ENCODE data around the gene CDK8.

Gene CDK8

GRCh38 chr13:26253787-26254582 lies at the start of gene CDK8:
Gene CDK8, plus strand, starts transcription at chr13:26254129. Its CDS starts 513 bp downstream, at chr13:26254642.
- Mint-ChIP-seq H3K4me1 (ENCODE audit: low read depth) (peaks cover 38% of the 10 kb centered on the region), H3K27me3 (no peaks in the 10 kb centered on the region), H3K36me3 (no peaks in the 10 kb centered on the region), H3K27ac (peak within 1 kb of the TSS; percentile 94), H3K9me3 (ENCODE audit: low read depth) (no peaks in the 10 kb centered on the region), H3K4me3 (peak within 1 kb of the TSS; percentile 95)

DNA sequence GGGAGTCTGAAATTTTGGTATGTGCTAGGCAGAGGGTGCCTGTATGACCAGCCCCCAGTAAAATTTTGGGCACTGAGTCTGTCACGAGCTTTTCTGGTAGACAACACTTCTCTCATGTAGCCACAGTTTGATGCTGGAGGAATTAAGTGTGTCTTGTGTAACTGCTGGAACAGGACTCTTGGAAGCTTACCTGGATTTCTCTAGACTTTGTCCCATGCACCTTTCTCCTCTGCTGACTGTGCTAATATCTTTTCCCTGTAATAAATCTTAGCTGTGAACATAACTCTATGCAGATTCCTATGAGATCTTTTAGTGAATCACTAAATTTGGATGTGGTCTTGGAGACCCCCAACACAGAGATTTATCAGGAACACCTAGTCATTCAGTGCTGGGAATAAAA lies 45.6 kb upstream of the CDK8 start:
- Mint-ChIP-seq H3K27ac (no peak overlapping the region), H3K36me3 (peaks cover 16% of the 10 kb centered on the region), H3K4me1 (ENCODE audit: low read depth) (peaks cover 5% of the 10 kb centered on the region), H3K27me3 (no peaks in the 10 kb centered on the region), H3K9me3 (ENCODE audit: low read depth) (no peaks in the 10 kb centered on the region), H3K4me3 (no peak overlapping the region)

DNA sequence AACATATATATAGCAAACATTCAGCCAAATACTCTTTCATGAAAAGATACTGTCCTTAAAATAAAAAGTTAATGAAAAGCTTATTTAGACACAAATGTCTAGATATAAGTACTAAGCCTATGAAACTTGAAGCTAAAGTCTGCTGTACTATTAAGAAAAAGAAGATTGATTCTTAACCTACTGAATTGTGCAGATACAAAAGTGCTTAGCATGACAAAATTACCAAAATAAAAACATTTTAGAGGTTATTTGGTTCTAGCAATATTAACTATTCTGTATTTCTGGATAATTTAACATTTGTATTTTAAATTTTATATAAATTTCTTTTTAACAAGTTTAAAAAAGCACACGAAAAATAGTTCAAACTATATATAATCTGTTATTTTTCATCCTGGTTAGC lies 40.6 kb upstream of the CDK8 start:
- Mint-ChIP-seq H3K36me3 (peaks cover 27% of the 10 kb centered on the region), H3K4me3 (no peak overlapping the region), H3K4me1 (ENCODE audit: low read depth) (peaks cover 17% of the 10 kb centered on the region), H3K9me3 (ENCODE audit: low read depth) (no peaks in the 10 kb centered on the region), H3K27ac (no peak overlapping the region), H3K27me3 (no peaks in the 10 kb centered on the region)

- H3K27ac Mint-ChIP-seq: no peak overlapping the region
- no peak overlapping the region for H3K4me3 Mint-ChIP-seq
- H3K4me1 Mint-ChIP-seq (ENCODE audit: low read depth): peaks cover 19% of the 10 kb centered on the region
- H3K9me3 Mint-ChIP-seq (ENCODE audit: low read depth): no peaks in the 10 kb centered on the region
- no peaks in the 10 kb centered on the region for H3K27me3 Mint-ChIP-seq
- peaks cover 24% of the 10 kb centered on the region for H3K36me3 Mint-ChIP-seq
Observed at GRCh38 chr13:26213982-26214381, 39.9 kb upstream of the CDK8 start.

- peaks cover 35% of the 10 kb centered on the region for H3K4me1 Mint-ChIP-seq (ENCODE audit: low read depth)
- no peak overlapping the region for H3K4me3 Mint-ChIP-seq
- H3K27ac Mint-ChIP-seq: no peak overlapping the region
- H3K9me3 Mint-ChIP-seq (ENCODE audit: low read depth): no peaks in the 10 kb centered on the region
- peaks cover 31% of the 10 kb centered on the region for H3K36me3 Mint-ChIP-seq
- H3K27me3 Mint-ChIP-seq: no peaks in the 10 kb centered on the region
Observed at GRCh38 chr13:26216042-26216441, 37.9 kb upstream of the CDK8 start.

DNA sequence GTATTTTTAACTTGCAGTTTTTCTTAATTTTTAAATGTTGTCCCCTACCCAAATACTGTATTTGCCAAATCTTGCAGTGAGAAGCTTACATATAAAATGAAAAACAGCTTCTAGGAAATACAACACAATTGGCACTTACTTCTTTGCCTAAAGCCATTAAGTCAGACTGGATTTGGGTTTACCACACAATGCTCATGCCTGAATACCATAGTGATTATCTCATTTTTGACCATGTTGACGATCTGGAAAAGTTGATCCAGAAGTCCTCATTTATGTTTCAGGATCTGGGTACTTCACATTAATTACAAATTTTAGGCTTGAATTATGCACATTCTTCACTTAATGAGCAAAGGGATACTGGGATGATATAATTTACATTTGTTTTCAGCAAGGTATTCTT lies 34.2 kb upstream of the CDK8 start:
- peaks cover 15% of the 10 kb centered on the region for H3K36me3 Mint-ChIP-seq
- peaks cover 41% of the 10 kb centered on the region for H3K4me1 Mint-ChIP-seq (ENCODE audit: low read depth)
- H3K27me3 Mint-ChIP-seq: no peaks in the 10 kb centered on the region
- H3K9me3 Mint-ChIP-seq (ENCODE audit: low read depth): no peaks in the 10 kb centered on the region
- peak overlapping the region; percentile 46 for H3K27ac Mint-ChIP-seq
- H3K4me3 Mint-ChIP-seq: peak overlapping the region; percentile 100

GRCh38 chr13:26220575-26220974 lies 33.4 kb upstream of the CDK8 start:
- no peak overlapping the region for H3K27ac Mint-ChIP-seq
- peaks cover 3% of the 10 kb centered on the region for H3K27me3 Mint-ChIP-seq
- H3K9me3 Mint-ChIP-seq (ENCODE audit: low read depth): no peaks in the 10 kb centered on the region
- peaks cover 38% of the 10 kb centered on the region for H3K4me1 Mint-ChIP-seq (ENCODE audit: low read depth)
- peak overlapping the region; percentile 100 for H3K4me3 Mint-ChIP-seq
- H3K36me3 Mint-ChIP-seq: peaks cover 14% of the 10 kb centered on the region

DNA sequence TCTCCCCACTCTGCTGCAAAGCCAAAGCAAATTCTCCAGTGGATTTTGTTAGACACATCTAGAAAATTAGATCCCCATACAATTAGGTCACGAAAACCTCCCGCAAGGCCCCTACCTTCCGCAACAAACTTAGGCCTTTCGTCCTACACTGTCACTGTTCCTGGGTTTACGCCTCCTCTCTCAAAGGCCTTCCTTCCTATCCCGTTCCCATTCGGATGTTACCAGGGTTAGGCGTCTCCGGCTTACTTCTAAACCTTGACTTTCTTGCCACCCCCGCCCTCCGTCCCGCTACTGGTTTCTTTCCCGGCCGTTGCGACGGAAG lies 32.6 kb upstream of the CDK8 start:
- H3K27ac Mint-ChIP-seq: peak overlapping the region; percentile 100
- H3K4me1 Mint-ChIP-seq (ENCODE audit: low read depth): peaks cover 38% of the 10 kb centered on the region
- peaks cover 4% of the 10 kb centered on the region for H3K27me3 Mint-ChIP-seq
- H3K36me3 Mint-ChIP-seq: peaks cover 14% of the 10 kb centered on the region
- H3K9me3 Mint-ChIP-seq (ENCODE audit: low read depth): no peaks in the 10 kb centered on the region
- H3K4me3 Mint-ChIP-seq: peak overlapping the region; percentile 100

DNA sequence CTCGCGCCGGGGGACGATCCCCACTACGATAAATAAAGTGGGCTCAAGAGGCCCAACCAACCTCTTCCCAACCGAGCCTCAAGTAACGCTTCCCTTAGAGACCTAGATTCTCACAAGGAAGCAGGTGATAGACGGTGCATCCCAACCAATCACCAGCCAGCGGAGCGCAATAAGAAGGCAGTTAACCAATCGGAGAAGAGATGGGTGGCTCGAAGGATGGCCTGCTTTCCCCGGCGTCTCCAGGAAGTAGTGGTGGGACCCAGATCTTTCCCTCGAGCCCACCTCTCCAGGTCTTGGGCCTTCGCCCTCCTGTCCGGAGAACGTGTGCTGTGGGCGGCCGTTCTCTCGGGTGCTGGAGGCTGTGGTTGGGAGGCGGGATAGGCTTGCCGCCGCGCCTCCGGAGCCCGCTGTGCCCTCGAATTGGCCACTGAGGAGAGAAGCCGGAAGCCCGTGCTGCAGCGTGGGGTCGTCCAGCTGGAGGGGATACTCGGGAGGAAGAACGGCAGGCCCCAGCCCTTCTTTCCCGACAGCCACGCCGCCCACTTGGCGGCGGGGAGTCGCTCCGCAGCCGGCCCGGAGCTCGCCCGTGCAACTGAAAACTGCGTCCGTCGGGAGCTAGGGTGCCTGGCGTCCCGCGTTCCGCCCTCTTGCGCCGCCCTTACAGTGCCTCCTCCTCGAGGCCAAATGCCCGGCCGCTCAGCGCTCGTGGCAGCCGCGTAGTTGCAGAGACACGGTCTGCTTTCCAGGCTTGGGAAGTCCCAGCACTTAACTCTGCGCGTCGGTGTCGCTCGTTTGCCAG lies 32.0 kb upstream of the CDK8 start, which contains the start of gene RNF6:
TSS of gene RNF6 (minus strand) at position 594 of the 799 bp plus-strand sequence. CDS start 2,665 bp downstream, outside the sequence.
- Mint-ChIP-seq H3K36me3 (peaks cover 13% of the 10 kb centered on the region), H3K9me3 (ENCODE audit: low read depth) (no peaks in the 10 kb centered on the region), H3K27ac (peak within 1 kb of the TSS; percentile 100), H3K4me3 (peak within 1 kb of the TSS; percentile 100), H3K27me3 (peaks cover 4% of the 10 kb centered on the region), H3K4me1 (ENCODE audit: low read depth) (peaks cover 38% of the 10 kb centered on the region)

DNA sequence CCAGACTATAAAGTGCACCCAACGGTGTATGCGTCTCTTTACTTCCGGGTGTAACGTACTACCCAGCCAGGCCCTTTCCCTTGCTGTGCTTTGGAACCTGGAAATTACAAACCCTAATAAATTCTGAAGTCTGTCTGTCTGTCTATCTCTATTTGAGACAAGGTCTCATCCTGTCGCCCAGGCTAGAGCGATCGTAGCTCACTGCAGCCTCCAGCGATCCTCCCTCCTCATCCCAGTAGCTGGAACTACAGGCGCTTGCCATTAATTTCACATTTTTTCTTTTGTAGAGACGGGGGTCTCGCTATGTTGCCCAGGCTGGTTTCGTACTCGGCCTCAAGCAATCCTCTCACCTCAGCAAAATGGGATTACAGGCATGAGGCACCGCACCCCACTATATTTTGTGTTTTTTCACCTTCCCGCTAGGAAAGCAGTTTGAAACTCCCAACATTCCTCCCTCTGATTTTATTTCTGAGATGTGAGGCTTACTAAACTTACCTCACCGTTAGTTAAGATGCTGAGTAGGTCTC lies 31.3 kb upstream of the CDK8 start:
- H3K4me3 Mint-ChIP-seq: peak overlapping the region; percentile 100
- H3K36me3 Mint-ChIP-seq: peaks cover 13% of the 10 kb centered on the region
- peaks cover 38% of the 10 kb centered on the region for H3K4me1 Mint-ChIP-seq (ENCODE audit: low read depth)
- peak overlapping the region; percentile 100 for H3K27ac Mint-ChIP-seq
- peaks cover 4% of the 10 kb centered on the region for H3K27me3 Mint-ChIP-seq
- no peaks in the 10 kb centered on the region for H3K9me3 Mint-ChIP-seq (ENCODE audit: low read depth)

- H3K4me3 Mint-ChIP-seq: no peak overlapping the region
- peaks cover 4% of the 10 kb centered on the region for H3K27me3 Mint-ChIP-seq
- no peak overlapping the region for H3K27ac Mint-ChIP-seq
- H3K9me3 Mint-ChIP-seq (ENCODE audit: low read depth): no peaks in the 10 kb centered on the region
- peaks cover 17% of the 10 kb centered on the region for H3K4me1 Mint-ChIP-seq (ENCODE audit: low read depth)
- peaks cover 2% of the 10 kb centered on the region for H3K36me3 Mint-ChIP-seq
Observed at GRCh38 chr13:26225896-26226617, 27.9 kb upstream of the CDK8 start.

DNA sequence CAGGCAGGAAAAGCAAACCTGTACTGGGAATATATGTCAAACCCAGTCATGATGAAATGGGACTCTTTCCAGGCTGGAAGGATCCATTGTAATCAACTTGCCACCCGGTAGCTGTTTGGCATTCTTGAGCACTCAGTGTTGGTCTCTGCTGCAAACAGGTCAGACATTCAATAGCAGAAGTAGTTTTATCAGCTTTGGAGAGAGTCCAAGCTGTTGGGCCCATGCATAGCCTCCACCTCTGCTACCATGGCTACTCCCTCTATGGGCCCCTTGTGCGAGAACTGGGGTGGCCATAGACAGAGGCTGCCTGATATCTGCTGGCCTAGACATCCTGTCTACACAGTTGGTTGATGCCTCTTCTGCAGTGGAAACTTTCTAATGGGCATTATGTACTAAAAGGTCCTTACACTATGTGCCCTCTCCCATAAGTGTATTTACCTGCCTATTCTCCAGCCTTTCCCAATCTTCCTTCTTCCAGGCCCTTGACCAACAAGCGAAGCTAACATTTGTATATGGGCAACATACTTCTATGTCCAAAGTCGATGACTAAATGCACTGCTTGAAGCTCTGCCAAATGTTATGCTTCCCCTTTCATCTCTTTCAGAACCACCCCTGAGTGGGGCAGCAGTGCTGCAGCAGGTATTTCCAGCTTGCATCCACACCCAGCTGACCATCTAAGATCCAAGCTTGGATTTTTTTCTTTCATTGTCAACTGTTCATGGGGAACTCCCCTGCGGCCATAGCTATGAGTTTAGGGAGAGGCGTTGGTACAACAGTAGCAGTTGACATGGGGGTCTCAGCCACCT lies 26.6 kb upstream of the CDK8 start:
- H3K4me3 Mint-ChIP-seq: no peak overlapping the region
- peaks cover 4% of the 10 kb centered on the region for H3K27me3 Mint-ChIP-seq
- H3K27ac Mint-ChIP-seq: no peak overlapping the region
- H3K4me1 Mint-ChIP-seq (ENCODE audit: low read depth): peaks cover 10% of the 10 kb centered on the region
- H3K36me3 Mint-ChIP-seq: peaks cover 2% of the 10 kb centered on the region
- H3K9me3 Mint-ChIP-seq (ENCODE audit: low read depth): no peaks in the 10 kb centered on the region

- Mint-ChIP-seq H3K27me3 (peaks cover 4% of the 10 kb centered on the region), H3K9me3 (ENCODE audit: low read depth) (no peaks in the 10 kb centered on the region), H3K36me3 (peaks cover 2% of the 10 kb centered on the region), H3K4me1 (ENCODE audit: low read depth) (peaks cover 4% of the 10 kb centered on the region), H3K27ac (no peak overlapping the region), H3K4me3 (no peak overlapping the region)
Observed at GRCh38 chr13:26228096-26228495, 25.8 kb upstream of the CDK8 start.

GRCh38 chr13:26229080-26229615 lies 24.8 kb upstream of the CDK8 start:
- Mint-ChIP-seq H3K36me3 (peaks cover 2% of the 10 kb centered on the region), H3K4me3 (no peak overlapping the region), H3K4me1 (ENCODE audit: low read depth) (no peaks in the 10 kb centered on the region), H3K27me3 (peaks cover 4% of the 10 kb centered on the region), H3K27ac (no peak overlapping the region), H3K9me3 (ENCODE audit: low read depth) (no peaks in the 10 kb centered on the region)
